HL-60/S4 treated with phorbol 12-myristate 13-acetate at 8.2 ng/mL for 4 days and 3 days (cell line): ENCODE results near the gene MEF2C.
"Not testable (repeated sequence)": the region's sequence is repeated elsewhere in the genome, so short reads cannot be mapped to it uniquely, and the experiment has no call there.

Experiments used
- in situ Hi-C: fragments of 300-500 bp; cut with MboI; formaldehyde crosslinking; loops from 2 replicates; pipeline ENCODE4 v1.15.0; 2022; ENCODE audit warnings: low sequenced_read_pairs

Gene MEF2C

DNA sequence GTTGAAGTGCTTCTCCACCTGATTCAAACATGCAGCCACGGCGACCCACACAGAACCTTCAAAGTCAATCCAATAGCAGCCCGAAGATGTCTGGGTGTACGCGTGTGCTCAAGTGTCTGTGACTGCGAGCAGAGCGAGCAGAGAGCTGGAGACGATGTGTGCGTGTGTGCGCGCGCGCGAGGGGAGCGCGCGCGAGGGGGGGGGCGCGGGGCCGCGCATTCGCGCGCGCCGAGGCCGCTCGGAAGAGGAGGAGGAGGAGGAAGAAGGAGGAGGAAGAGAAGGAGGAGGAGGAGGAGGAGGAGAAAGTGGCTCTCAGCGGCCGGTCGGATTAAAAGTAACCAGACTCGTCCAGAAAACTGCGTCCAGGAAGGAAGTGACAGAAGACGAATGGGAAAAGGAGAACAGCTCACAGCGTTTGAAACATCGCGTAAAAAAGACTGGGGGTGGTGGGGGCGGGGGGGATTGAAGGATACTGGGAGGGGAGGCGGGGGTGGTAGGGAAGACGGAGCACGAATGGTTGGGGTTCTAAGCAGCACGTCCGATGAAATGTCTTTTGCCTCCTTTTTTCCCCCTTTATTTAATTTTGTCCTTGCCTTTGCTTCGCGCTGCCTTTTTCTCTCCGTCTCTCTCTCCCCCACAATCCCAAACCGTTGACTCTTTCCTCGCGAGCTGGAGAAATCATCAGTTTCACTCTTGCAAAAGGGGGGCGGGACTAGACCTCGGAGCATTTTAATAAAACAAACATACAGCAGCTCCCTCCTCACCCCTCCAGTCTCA, at the start of gene MEF2C:
MEF2C (minus strand) TSS at position 126 of the 777 bp plus-strand sequence. CDS start 59,396 bp downstream, outside the sequence.
- in situ Hi-C loops = no loop called here

DNA sequence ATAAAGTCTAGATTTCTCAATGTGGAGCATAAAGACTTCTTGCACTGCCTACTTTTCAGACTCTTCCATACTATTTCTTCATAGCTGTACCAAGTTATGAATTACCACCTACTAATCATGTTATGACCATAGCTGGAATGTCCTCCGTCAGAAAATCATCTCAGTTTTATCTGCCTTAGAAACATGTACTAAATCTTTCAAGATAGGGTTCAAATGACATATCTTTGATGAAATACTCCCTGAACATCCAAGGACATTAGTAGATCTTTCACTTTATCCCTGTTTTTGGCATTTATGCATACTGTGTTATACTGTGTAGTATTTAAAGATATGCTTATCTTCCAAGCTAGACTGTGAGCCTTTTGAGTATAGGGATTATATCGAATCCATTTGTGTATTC, 49.6 kb upstream of the MEF2C start:
- in situ Hi-C loops = no loop called here

DNA sequence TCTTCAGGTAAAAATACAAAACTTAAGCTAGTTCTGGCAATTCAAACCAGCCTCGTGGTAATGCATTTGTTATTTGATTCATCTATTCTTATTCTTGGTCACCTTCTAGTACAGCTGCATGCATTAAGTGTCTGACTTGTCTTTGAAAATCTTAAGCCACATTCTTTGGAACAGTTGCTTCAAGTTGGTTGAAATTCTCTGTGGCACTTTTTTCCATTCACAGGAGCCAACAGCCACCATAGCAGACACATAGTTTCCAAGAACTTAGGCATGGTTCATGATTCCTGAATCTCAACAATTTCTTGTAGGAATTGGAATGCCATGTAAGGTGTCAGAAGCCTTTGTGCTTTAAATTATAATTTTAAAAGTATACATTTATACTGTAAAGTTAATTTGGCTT, 47.4 kb upstream of the MEF2C start:
- in situ Hi-C loops = no loop called here

DNA sequence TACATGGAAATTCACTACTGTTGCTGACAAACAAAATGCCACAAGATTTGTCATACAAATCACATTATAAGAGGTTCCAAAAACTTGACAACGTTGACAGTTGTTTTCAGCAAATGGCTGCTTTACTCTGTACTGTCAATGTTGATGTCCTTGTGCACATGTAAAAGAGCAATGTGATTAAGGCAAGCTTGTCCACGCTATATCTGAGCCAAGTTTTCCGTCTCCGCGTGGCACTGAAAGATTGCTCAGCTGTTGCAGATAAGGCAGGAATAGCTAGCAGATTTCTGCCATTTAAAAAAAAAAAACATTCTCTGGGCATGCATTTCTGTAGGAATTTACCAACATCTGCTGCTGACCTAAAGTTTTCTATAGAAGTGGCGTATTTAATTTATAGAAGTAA, 46.4 kb upstream of the MEF2C start:
- in situ Hi-C loops = no loop called here

DNA sequence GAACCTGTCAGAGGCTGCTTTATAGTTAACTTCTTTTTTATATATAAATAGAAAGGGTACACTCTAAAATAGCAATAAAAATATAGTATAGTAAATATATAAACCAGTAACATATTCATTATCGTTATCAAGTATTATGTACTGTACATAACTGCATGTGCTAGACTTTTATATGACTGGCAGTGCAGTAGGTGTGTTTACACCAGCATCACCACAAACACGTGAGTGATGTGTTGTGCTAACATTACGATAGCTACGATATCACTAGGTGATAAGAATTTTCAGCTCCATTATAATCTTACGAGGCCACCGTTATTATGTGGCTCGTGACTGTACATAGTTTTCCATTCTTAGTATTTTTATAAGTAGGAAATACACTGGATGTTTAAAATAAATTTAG, 43.8 kb upstream of the MEF2C start:
- in situ Hi-C loops = no loop called here

DNA sequence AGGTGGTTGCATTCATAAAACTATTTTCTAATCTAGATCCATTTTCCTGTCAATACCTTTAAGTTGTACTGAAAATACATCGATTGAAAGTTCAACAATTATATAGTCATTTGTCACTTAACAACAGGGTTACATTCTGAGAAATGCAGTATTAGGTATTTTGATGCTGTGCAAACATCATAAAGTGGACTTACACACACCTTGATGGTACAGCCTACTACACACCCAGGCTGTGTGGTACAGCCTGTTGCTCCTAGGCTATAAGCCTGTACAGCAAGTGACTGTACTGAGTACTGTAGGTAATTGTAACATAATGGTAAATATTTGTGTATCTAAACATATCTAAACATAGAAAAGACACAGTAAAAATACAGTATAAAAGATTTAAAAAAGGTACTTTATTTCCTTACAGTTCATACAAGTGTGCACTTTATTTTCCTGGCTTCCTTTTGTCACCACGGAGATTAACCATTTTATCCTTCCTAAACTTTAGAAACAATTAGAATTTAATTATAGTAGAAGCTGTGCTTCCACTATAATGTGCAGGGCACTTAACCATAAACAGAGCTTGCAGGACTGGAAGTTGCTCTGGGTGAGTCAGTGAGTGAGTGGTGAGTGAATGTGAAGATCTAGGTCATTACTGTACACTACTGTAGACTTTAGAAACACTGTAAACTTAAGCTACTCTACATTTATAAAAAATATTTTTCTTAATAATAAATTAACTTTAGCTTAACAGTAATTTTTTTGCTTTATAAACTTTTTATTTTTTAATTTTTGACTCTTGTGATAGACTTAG, 42.9 kb upstream of the MEF2C start:
- in situ Hi-C loops = no loop called here

DNA sequence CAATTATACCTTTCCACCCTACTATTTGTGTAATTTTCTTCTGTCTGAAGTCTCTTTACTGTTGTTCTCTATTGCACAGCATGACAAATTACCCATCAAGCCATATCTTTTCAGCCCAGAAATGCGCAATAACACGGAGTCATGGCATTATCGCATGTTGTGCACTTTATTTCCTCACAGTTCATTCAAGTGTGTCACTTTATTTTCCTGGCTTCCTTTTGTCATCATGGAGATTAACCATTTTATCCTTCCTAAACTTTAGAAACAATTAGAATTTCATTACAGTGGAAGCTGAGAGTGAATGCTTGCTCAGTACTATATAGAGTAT, 41.3 kb upstream of the MEF2C start:
- in situ Hi-C loops = no loop called here

DNA sequence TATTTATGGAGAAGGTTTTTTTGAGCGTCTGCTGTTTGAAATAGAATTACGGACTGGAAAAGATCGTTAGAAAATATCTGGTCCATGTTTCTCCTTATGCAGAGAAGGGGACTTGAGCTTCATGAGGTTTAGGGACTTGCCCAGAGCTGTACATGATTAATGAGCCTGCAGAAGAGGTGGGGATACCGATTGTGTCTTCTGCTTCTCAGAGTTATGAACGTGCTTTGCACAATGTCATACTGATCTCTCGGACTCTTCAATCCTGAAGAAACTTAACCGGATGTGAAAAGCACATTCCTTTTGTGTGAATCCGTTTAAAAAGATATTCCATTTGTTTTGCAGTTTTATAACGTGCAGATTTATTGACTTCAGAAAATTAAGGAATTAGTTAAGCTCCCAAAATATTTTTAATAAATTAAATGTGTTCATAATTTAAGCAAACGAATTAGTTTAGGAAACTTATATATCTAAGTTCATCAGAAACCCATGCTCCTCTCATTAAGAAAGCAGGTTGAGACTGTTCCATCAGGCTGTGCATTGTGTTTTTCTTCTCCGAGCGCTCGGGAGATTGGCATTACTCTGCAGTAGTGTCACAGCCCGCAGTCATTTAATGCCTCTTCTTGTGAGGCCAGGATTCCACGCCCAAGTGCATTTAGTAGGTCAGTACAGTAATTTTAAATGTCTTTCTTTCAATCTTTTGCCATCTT, 40.8 kb upstream of the MEF2C start:
- in situ Hi-C loops = no loop called here

DNA sequence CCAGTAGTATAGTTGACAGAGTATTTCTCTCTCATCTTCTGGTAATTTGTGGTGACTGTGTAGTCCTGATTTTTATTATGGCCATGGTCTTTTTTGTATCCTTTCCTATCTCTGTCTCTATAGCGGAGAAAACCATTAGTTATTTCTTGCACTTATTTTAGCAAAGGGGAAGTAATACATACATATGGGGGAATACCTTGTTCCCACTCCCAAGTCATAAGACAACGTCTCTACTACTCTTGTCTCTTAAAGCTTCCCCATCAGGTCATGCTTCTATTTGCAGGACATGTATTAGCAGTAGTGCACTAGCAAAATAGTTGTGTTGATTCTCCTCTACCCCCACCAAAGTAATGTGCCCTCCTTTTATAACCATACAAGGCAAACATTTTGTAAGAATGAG, 29.8 kb upstream of the MEF2C start:
- in situ Hi-C loops = not testable (repeated sequence)

DNA sequence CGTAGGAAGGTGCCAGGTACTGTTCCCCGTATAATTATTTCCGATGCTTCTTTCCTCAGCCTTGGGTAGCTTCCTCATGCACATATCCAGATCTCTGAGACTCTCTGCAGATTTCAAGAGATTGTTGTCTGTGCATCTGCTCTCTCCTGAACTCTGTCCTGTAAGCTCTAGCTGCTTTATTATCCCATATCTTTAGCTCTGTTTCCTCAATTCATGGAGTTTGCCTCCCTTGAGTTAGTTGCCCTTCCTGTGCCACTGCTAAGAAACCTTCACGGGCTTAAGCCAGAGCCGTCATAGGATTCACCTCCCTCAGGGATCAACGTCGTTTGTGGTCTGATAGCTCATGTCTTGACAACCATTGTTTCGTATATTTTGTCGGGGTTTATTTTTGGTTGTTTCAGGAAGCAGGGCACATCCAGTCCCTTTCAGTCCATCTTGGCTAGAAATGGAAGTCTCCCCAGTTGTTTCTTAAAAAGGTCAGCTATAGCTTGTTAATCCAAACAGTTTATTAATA, 28.1 kb upstream of the MEF2C start:
- in situ Hi-C loops = not testable (repeated sequence)

DNA sequence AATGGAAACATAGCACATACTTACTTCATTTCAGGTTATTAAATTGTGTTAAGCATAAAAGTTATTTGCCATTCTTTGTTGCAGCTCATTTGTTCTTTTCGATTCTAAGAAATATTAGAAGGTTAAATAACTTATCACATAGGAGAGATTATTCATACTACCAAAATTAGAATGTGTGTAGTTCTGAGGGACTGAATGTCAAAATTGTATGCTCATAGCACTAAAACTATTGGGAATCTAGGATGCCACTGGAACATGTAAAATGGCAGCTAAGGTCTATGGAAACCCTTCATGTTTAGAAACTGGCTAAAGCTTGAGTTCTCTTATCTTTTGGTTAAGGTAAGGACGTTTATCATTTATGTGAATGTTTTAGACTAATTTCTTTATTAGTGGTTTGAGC, 21.5 kb upstream of the MEF2C start:
- in situ Hi-C loops = not testable (repeated sequence)

DNA sequence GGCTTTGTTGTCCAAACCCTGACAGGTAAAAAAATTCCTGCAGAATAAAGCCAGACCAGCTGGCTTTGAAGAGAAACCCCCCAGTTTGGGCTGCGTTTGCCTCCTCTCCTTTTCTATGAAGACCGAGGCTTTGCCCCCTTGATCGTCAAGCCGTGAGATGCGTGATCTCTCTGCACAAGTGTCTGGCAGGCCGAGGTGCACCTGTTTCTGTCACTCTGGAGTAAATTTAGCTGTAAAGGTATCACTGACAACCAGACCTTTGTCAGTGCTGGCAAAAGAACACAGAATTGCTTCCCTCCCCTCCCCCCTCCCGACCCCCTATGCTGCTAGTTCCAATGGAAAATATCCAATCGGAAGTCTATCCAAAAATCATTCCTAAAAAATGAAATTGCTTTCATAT, 21.0 kb upstream of the MEF2C start:
- in situ Hi-C loops = not testable (repeated sequence)

DNA sequence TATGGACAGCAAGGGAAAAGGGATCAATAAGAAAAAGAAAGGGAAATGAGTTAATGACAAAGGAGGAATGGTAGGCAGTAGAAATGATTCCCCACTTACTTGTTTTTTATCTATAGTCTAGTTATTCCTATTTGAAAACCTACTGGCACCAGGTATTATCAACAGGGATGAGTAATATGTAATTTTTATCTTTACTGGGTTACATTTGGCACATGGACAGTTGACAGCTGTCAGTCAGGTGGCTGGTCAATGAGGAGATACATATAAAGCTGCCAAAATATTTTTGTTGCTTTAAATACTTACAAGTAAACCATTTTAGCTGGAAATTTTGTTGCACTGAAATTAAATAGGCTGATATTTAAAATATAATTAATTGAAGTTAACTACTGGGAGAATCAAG, 18.1 kb upstream of the MEF2C start:
- in situ Hi-C loops = not testable (repeated sequence)

DNA sequence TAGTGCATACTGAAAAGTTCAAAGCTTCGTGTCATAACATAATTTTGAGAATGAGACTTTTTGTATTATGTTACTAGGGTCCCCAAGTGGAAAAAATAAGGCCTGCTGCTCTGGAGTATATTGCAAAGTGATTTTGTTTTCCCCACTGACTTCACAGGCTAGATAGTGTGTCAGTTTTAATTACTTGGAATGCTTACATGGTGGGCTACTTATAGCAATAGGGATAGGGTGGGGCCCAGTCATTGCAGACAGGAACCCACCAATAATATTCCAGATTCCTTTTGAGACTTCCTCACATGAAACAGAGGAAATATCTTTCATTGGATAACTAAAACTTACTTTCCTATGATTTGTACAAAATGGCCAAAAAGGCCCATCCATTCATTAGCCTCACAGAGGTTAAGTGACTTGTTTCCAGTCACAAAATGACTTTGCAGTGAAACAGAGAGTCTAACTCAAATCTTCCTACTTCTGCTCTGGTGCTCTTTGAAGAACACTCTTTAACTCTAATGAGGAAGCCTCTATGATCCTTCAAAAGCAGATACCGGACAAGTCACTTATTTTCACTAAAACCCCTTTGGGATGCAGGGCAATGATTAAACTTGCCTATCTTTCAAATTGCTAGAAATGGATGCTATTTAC, 16.2 kb upstream of the MEF2C start:
- in situ Hi-C loops = no loop called here

DNA sequence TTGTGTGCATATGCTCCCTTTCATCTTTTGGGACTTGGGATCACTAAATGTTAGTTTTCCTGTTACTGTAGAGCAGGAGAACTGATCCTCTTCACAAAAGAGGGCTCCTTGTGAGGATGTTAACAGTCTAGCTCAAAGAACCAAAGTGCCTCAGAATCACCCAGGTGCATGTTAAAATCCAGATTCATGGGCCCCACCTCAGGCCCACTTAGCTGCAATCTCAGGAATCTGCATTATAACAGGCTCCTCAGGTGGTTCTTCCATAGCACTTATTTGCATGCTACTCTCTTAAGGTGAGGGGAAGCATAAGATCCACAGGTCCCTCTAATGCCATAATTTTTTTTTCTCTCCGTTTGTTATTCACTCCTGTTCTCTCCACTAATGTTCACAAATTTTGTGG, 14.8 kb upstream of the MEF2C start:
- in situ Hi-C loops = no loop called here

DNA sequence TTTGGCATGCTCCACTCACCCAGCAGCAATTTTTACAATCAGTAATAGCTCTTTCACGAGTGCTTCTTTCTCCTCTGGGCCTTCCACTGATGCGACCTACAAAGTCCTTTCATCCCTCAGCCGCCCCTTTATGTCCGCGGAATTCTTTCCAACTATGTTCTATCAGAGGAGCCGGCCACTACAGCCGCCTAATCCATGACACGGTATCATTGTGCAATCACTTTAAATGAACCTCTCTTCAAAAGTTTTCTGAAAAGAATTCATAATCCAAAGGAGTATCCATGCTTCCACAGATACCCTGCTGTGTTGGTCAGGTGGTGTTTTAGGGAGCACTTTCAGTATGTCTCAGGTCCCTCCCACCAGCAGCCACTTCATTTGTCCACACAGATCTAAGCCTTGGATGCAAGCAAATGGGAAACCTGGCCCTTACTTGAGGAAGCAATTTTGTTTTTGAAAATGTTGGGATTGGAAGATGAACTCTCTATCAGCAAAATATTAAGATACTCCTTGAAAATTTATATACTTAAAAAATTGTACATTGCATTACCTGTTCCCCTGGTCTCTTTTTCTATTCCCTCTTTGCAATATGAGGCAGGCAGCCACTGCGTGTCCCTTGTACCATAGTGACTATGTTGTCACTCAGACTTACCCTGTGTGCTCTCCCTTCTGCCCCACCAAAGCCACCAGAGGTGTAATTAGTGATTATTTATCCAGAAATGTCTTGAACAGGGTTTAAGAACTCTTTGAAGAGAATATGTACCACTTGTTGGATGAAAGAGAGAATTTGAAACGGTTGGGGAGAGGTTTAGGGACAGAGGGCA, 12.9 kb upstream of the MEF2C start:
- in situ Hi-C loops = no loop called here

DNA sequence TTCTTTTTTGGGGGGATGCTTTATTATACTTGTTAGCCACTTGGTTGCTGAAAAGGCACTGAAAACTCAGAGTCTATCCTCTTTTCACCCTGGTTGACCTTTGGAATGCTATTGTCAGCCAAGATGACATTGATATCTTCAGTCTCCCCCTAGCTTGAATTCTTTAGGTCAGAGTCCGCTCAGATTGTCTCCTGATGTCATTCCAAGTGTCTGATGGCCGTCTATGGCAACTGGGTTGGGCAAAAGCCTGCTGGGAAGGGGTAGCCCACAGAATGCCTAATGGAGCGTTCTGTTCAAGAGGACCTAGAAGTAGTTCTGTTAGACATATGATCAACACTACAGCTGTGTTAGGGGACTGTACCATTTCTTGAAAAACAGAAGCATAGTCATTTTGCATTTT, 9.7 kb upstream of the MEF2C start:
- in situ Hi-C loops = no loop called here

DNA sequence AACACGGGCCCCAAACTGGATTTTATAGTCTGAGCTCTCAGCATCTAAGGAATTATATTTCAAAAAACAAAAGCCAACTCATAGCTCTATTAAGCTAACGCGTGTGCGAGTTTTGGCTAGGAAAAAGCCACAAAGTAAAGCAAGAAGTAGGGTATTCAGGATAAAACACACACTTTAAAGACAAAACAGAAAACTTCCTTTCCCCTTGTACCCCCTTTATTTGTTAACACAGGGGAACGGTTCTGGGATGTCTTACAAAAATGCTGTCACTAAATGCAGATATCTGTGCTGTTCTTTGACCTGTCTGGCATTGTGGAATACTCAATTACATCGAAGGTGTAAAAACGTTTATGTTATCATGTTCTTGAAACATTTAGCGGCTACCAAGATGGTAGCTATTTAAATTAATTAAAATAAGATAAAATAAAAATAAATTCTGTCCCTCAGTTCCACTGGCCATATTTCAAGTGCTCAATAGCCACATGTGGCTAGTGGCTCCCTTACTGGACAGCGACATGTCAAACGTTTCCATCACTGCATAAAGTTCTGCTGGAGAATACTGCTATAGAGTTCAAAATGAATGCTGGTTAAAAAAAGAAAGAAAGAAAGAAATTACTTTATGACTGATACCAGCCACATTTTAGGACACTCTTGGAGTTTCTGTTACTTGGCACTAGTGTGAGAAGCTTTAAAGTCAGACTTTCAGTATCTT, 7.2 kb upstream of the MEF2C start:
- in situ Hi-C loops = no loop called here

DNA sequence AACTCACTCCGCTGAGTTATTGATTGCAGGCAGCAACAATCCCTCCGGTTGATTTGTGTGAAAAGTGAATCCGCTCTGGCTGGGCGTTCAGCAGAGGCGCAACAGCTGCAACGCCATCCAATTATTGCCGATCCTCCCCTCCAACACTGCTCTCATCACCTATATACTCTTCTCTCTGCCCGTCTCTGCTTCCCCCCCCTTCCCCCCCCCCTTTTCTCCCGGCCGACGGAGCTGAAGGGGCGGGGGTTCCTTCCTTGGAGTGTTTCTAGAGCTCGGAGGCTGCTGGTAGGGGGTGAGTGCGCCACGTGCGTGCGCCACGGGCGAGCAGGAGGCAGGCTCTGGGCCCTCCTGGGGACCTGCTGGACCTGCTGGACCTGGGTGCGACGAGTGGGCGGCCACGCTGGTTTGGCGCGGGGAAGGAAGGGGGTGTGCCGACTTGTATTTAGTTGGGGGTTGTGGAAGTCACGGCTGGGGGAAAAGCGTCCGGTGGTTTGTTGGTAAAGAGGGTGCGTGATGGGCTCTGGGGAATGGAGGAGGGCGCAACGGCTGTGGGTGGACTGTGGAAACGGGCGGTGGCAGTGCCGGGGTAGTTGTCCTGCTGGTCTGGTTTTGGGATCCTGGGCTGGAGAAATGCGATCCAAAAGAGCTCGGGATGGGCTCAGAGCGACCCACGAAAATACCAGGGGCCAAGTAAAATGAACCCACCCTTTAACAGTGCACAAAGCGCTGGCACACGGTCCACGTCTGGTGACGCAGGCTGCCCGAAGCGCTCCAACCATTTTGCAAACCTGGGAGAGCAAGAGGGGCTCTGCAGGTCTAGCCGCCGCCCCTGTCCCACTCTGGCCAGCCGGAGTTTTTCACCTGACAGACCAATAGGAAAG, 6.4 kb upstream of the MEF2C start:
- in situ Hi-C loops = no loop called here
